Activated CD4-positive, CD25-positive, alpha-beta regulatory T cell treated with anti-CD3 and anti-CD28 coated beads, Interleukin-2, amount 50 U/mL, for 72 hours (primary cell): ENCODE results near the gene TNNT2.

Experiments
- DNase-seq: peaks from one replicate; pipeline ENCODE4 v3.0.0; 2021

TNNT2 gene

GRCh38 chr1:201377611-201378092 lies at the start of gene TNNT2:
Gene TNNT2, minus strand, starts transcription at chr1:201377680. Its CDS starts 4,426 bp downstream, at chr1:201373254.
- no peak for DNase-seq

- no peak for DNase-seq
These were observed 49.2 kb upstream of the TNNT2 start for GRCh38 chr1:201426479-201427310.

- DNase-seq = no peak
These were observed 46.7 kb upstream of the TNNT2 start for GRCh38 chr1:201424146-201424545.

GRCh38 chr1:201423655-201424054 lies 46.2 kb upstream of the TNNT2 start:
- no peak for DNase-seq

- DNase-seq = no peak
These were observed 45.1 kb upstream of the TNNT2 start for GRCh38 chr1:201422436-201423030.

GRCh38 chr1:201422026-201422425 lies 44.5 kb upstream of the TNNT2 start:
- no peak for DNase-seq

- DNase-seq = no peak
These were observed 43.6 kb upstream of the TNNT2 start for GRCh38 chr1:201421041-201421440.

- DNase-seq = no peak
These were observed 43.1 kb upstream of the TNNT2 start for GRCh38 chr1:201420608-201421002.

GRCh38 chr1:201419746-201420607 lies 42.5 kb upstream of the TNNT2 start:
- DNase-seq = no peak

- DNase-seq = no peak
These were observed 41.8 kb upstream of the TNNT2 start for GRCh38 chr1:201419256-201419655.

GRCh38 chr1:201418461-201418860 lies 41.0 kb upstream of the TNNT2 start:
- no peak for DNase-seq

GRCh38 chr1:201414051-201414738 lies 36.7 kb upstream of the TNNT2 start:
- no peak for DNase-seq

GRCh38 chr1:201411292-201411691 lies 33.8 kb upstream of the TNNT2 start:
- DNase-seq = no peak

- DNase-seq = no peak
These were observed 32.0 kb upstream of the TNNT2 start for GRCh38 chr1:201409440-201409839.

- DNase-seq = no peak
These were observed 31.3 kb upstream of the TNNT2 start for GRCh38 chr1:201408834-201409200.

- peak; percentile 84 for DNase-seq
These were observed 30.8 kb upstream of the TNNT2 start for GRCh38 chr1:201408176-201408833.

GRCh38 chr1:201406831-201407406 lies 29.4 kb upstream of the TNNT2 start:
- DNase-seq = no peak

- no peak for DNase-seq
These were observed 28.0 kb upstream of the TNNT2 start for GRCh38 chr1:201405484-201405831.

GRCh38 chr1:201404722-201405483 lies 27.4 kb upstream of the TNNT2 start:
- DNase-seq = no peak

- DNase-seq = no peak
These were observed 26.6 kb upstream of the TNNT2 start for GRCh38 chr1:201404055-201404454.

- DNase-seq = no peak
These were observed 25.9 kb upstream of the TNNT2 start for GRCh38 chr1:201403359-201403758.
